Left lobe of liver (tissue), 2 donors: ENCODE results near the gene CBFB. TPM values are rescaled to one million over a fixed set of nuclear protein-coding genes. Genes with fewer than 3 reads are reported as not detected.

Experiments used
- ATAC-seq: fragments of 200-7000 bp; cut with Tn5 transposase; one replicate; pipeline ENCODE4 v1.9.1; 2020; ENCODE audit warnings: mild to moderate bottlenecking, moderate library complexity
- DNase-seq: peaks from one replicate; pipeline ENCODE4 v3.0.0-alpha.2; 2020; ENCODE audit warnings: low spot score
- total RNA-seq: library from RNA; stranded (reverse); gene quantifications from one replicate; pipeline ENCODE4 v1.2.1, GENCODE V29; 2021
- donor health status: DM: no; HTN: no; CAD: no; lungs with moderate emphysema.
- donor health status: DM: no; HTN: yes; CAD: no.

The CBFB gene
- total RNA-seq, 1 donor from 2014 or later: 12.2 TPM

DNA sequence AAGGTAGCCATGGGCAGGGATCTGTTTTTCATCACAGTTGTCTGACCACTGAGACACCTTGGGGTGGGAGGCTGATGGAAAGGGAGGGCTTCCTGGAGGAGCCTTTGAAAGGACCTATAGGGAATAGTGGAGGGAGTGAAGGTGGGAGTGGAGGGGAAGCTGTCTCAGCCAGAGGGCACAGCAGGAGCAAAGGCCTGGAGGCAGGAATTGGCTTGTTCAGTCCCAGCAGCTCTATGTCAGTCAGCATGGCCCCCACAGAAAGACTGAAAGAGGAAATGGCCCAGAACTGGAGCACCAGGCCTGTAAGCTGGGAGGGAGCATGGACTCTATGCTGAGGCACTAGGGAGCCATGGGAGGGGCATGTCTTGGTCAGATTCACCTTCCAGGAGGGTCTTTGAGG lies 12.8 kb upstream of the CBFB start:
- DNase-seq: no peak
- ATAC-seq: no peak

DNA sequence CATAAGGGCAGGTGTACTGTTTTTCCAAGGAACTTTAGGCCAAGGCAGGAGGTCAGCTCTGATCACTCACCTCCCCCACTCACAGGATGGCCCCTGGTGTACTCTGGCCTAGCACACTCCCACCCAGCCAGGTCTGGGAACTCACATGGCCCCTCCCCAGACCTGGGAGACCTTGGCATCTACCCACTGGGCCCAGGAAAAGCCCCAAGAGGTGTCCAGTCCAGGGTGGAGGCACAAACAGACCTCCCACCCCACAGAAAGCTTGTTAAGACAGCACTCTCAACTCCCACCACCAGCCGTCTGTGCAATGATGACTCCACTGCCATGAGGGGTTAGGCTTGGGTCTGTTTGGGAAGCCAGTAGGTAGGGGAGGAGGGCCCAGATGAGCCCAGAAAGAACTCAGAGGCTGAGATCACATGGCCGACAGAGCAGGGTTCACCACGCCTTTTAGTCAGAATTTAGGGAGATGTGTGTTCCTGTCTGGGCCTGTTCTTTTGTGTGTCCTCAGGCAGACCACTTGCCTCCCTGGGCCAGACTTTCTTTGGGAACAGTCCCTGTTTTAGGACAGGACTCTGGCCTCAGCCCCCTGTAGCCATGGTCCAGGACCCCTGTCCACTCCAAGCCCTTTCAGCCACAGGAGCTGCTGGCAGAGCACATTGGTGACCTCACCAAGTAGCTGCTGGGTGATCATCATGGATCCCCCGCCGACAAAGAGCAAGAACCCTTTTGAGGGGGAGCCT lies 12.1 kb upstream of the CBFB start:
- no peak for DNase-seq
- ATAC-seq: no peak

DNA sequence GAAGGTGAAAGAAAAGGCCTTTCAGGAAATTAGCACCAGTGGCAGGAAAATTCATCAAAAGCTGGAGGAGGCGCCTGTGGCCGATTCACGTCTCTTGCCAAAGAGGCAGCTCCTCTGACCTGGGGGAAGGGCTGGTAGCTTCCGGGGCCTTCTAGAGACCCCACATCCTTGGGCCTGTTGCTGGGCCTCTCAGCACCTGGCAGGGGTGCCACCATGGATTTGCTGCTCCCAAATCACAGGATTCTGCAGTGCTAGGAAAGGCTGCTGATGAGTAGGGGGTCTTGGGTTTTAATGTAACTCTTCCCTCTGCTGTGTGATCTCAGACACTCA lies 11.6 kb upstream of the CBFB start:
- DNase-seq (no peak), ATAC-seq (no peak)

DNA sequence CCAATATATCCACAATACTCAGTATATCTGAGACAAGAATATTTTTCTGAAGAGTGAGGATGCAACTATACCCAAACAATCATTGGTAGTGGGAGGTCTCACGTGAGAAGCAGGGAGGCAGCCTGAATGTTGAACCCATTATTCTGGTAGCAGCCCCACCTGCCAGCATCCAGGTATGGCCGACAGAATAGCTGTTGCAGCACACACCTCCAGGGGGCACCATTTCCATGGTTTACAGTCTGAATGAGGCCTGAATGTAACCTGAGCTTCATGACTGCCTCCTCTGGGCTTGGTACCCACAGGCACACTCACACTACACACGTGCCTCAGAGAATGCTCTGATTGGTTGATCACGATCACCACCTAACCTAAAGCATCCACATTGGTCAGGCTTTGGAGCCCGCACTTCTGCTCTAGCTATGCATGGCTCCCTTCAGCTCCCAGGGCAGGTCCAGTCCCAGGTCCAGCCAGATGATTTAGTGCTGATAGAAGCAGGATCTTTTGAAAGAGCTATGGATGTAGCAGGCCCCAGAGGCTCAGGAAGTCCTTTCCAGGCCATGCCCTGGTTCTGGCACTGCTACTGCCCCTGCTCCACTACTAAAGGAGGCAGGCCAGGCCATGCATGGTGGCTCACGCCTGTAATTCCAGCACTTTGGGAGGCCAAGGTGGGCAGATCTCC lies 11.0 kb upstream of the CBFB start:
- peak; percentile 86 for DNase-seq

DNA sequence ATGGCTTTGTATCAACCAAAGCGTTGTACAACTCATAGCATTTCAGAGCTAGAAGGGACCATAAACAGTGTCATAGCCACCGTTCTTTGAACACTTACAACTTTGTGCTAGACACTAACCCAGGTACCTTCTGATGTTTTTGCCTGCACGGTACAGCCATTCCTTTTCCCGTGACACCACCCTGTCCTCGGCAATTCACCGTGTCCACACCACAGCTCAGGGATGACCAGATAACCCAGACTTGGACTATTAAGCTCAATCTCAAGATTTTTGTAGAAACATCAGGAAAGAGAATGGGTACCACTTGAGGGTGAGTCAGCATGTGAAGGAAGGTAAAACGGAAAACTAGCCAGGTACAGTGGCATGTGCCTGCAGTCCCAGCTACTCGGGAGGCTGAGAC lies 9.8 kb upstream of the CBFB start:
- ATAC-seq (no peak), DNase-seq (peak; percentile 4)

More for the DNA sequence above, 11.0 kb upstream of the CBFB start:
- peak; percentile 91 for ATAC-seq

DNA sequence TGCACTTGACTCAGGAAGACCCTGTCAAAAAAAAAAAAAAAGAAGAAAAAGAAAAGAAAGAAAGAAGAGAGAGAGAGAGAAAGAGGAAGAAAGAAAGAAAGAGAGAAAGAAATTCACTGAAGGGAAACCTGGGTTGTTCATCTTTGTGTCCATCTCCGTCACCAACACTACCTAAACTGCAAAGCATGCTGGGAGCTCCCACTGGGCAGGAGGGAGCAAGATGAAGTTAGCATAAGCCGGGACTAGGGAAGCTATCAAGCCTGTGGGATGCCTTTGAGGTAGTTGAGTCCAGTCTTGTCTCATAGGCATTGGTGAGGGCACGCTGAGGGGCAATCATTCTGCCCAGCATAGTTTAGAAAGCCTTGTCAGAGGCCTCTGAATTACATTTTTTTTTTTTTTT lies 7.6 kb upstream of the CBFB start:
- DNase-seq (no peak), ATAC-seq (no peak)

DNA sequence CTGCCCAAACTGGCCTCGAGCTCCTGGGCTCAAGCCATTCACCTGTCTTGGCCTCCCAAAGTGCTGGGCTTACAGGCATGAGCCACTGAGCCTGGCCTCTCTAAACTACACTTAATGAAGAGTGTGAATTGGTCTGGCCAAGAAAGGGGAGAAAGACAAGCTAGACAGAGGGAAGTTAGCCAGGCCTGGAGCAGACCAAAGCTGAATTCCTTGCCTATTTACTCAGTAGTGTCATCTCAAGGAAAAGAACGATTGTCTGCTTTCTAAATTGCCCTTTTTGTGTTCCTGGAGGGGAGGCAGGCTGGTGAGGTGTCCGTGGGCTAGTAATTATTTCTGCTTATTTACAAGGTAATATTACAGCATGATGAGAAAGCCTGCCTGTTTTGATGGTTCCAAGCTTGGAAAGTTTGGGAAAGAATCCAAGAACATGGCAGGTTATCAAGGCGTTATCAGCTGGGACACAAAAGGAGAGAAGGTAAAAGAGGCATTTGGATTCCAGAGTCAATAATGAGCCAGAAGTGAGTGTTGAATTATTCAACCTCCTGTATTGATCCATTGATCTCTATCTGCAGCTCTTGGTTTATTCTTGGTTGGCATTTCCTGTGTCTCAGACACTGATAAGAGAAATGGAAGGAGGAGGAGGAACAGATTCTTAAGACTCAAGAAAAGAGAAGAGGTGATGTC lies 6.3 kb upstream of the CBFB start:
- ATAC-seq (no peak), DNase-seq (no peak)

DNA sequence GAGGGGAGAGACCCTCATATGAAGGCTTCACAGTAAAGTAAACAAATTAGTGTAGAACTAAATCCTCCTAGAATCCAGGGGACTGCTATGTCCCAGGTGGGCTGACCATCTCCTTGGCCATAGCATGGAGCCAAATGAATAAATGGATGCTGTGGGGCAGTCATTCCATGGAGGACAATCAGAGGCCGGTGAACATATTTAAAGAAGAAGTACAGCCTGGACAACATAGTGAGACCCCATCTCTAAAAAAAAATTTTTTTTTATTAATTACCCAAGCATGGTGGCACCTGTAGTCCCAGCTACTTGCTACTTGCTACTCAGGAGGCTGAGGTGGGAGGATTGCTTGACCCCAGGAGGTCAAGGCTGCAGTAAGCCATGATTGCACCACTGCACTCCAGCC lies 5.3 kb upstream of the CBFB start:
- DNase-seq (no peak), ATAC-seq (no peak)

DNA sequence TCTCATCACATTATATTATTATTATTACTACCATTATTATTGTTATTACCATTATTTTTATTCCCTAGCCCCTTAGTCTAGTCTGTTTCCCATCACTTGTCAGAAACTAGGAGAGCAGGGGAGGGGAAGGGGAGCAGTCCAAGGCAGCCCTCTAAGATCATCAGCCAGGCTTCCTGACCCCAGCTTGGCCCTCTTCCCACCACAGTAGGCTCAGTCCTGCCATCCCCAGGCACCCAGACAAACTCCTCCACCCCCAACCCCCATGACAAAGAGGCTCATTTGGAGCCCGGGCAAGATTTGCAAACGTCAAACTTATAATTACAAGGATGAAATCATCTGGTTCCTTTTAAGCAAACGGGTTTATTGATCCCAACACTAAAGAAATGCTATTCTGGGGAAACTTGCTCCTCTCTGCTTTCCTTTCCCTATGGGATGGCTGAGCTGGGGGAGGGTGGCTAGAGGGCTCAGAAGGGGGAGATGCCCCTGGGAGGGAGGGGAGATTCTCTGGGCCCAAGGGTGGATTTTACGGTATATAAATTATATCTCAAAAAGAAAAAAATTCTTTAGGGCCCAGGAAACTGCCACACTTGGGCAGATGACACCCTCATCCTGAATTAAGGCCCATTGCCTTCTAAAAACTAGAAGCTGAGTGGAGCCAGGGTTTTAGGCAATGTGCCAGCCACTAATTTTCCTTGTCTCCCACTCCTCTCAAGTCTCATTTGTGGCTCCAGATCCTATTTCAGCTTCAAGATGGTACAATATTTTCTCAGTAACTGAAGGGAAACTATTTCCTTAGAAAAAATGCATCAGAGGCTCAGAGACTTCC lies 4.4 kb upstream of the CBFB start:
- peak; percentile 34 for DNase-seq
- no peak for ATAC-seq

DNA sequence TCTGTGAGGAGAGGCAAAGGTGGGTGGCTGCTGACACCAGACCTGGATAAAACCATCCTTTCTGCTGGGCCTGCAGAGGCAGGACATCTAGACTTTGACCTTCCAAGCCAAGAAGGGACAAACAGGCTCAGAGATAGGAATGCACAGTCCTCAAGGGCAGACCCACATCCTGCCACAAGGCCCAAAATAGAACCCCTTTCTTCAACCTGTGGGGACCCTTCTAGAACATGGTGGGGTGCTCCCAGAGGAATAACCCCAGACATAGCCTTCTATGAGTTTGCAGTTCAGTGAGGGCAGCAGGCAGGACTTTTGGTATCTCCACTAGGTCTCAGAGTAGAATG lies 3.8 kb upstream of the CBFB start:
- no peak for DNase-seq

DNA sequence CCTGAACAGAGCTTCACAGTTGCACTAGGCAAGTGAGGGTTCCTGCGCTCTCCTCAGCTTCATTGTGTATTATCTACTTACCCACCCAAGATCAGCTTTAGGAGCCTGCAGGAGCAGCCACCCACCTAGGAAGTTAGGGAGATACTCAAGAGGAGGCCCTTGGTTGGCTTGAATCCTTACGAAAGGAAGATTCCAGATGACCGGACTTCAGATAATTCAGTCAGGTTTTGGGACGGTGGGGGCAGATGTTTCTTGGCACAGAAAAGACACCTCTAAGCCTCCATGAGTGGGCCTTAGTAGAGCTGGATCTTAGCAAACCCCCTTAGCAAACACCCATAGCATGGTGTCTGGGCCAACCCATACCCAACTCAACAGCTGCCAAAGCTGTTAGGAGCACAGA lies 2.4 kb upstream of the CBFB start:
- DNase-seq (no peak), ATAC-seq (no peak)

More for the DNA sequence above, 3.8 kb upstream of the CBFB start:
- no peak for ATAC-seq

DNA sequence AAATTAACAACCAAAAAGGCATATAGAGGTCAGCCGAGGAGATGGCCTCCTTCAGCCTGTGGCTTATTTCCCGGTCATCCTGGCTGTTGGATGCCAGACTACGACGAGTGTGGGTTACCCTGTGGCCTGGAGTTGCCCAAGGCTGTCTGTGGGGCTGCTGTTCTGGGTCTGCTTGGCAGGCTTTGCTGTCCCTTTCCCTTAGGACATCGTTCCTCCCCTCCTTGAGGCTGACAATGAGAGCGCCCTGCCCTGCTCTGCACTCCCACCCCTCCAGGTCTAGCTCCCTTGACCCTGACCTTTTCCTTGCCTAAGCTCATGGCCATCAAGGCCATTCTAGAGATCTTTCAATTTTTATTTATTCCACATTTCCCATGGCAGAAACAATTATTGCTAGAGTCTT lies 1.9 kb upstream of the CBFB start:
- DNase-seq (peak; percentile 30), ATAC-seq (no peak)

DNA sequence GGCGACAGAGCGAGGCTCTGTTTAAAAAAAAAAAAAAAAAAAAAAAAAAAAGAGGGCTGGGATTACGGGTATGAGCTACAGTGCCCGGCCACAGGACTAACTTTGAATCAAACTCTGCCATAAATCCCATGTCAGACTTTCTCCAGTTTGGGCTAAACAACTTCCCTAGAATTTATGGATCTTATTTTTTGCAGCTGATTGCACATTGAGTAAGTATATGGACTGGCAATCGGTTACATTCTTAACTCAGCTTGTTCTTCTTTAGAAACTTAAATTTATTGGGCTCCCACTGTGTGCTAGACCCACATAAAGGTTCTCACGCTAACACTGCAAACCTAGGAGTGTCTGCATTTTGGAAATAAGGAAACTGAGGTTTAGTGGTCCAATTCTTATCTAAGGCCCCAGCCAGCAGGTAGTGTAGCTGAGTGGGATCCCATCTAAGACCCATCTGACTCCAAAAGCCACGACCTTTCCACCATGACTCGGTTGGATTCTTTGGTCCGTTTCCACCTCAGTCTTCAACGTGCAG lies 718 bp upstream of the CBFB start:
- ATAC-seq (no peak), DNase-seq (no peak)

DNA sequence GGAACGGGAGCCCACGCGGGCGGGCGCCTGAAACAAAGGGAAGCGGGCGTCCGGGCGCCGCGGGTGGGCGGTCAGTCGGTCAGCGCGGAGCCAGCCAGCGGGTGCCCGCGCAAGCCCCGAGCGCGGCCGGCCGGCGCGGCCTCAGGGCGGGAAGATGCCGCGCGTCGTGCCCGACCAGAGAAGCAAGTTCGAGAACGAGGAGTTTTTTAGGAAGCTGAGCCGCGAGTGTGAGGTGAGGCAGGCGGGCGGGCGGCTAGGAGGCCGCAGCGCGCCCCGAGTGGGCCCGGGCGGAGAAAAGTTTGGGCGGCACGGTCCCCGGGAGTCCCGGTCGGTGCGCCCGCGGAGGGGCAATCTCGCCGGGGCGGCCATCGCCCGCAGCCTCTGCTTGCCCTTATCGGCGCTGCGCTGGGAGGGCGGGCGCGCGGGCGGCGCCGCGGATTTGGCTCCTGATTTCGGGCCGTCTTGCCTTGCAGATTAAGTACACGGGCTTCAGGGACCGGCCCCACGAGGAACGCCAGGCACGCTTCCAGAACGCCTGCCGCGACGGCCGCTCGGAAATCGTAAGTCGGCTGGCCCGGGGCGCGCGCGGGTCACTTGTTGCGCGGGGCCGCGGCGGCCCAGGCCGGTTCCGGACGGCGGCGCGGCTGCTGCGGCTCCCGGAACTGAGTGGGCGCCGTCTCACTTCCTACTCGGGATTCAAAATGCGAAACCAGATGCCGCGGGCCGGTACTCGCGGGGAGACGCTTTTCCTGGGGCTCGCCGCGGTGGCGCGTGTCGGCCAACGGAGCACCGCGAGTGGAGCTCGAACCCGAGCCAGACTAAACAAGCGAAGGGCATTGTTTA lies 526 bp downstream of the CBFB start:
- peak; percentile 65 for ATAC-seq

DNA sequence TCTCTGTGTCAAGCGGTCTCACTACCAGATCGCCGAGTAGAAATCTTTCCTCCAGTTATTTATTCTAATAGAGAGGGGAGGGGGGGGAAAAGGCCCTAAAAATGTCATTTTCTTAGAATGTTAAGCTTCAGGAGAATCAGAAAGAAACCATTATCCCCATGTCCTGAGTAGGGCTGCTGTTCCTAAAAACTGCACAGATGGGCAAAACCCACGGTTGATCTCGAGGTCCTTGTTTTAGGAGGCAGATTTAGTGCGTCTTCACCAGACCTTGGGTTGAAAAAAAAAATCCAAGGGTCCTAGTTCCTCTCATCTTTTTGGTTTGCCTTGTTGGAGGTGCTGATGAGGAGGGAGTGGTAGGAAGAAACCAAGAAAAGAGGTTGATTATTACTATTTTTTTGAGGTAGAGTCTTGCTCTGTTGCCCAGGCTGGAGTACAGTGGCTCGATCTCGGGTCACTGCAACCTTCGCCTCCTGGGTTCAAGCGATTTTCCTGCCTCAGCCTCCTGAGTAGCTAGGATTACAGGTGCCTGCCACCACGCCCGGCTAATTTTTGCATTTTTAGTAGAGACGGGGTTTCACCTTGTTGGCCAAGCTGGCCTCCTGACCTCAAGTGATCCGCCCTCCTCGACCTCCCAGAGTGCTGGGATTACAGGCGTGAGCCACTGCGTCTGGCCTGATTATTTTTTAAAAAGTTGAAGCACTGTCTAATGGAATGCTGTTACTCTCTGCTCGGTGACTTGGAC lies 1.4 kb downstream of the CBFB start:
- DNase-seq (peak; percentile 34), ATAC-seq (no peak)

More for the DNA sequence above, 526 bp downstream of the CBFB start:
- DNase-seq: peak; percentile 72

DNA sequence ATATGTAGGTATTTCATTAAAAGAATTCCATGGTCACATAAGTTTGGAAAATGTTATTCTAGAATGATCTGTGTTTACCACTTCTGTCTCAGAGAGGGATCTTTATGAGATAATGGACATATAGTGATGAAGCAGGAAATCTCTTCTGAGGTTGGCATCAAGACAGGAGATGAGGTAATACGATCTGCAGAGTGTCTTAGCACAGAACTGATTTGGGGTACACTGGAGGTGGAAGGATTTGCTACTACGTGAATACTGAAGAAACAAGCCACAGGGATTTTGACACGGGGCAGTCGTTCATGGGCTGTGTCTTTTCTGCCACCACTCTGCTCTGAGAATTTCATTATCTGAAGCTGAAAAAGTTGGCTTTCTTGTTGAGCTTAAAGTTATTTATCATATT lies 5.5 kb downstream of the CBFB start:
- DNase-seq (no peak), ATAC-seq (no peak)

DNA sequence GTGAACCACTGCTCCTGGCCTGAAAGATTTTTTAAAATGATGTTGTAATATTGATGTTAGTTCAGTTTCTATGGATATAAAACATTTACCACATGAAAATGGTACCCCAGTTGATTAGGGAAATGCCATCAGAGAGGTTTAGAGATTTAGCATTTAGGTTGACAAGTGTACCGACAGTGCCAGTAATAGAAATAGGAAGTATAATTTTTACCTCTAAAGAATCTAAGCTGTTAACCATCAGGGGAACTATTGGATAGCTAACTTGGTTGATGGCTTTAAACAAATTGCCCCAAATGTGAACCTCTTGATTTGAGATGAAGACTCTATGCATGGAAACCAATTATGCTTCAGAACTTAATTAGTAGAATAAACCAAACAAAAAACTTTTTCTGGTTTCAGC lies 6.4 kb downstream of the CBFB start:
- ATAC-seq (no peak), DNase-seq (no peak)

DNA sequence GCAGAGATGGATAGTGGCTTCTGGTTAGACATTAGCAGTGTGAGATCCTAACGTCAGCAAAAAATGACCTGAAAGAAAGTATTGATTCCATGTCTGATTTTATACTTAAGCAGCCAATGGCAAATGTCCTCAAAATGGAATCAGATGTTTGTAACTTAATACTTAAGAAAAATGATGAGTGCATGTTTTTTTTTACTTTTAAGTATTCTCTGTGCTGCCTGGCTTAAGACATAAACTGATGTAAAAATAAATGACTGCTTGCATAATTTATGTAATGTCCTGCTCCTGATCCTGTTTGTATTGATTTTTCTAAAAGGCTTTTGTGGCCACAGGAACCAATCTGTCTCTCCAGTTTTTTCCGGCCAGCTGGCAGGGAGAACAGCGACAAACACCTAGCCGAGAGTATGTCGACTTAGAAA lies 7.4 kb downstream of the CBFB start:
- ATAC-seq: peak; percentile 98

DNA sequence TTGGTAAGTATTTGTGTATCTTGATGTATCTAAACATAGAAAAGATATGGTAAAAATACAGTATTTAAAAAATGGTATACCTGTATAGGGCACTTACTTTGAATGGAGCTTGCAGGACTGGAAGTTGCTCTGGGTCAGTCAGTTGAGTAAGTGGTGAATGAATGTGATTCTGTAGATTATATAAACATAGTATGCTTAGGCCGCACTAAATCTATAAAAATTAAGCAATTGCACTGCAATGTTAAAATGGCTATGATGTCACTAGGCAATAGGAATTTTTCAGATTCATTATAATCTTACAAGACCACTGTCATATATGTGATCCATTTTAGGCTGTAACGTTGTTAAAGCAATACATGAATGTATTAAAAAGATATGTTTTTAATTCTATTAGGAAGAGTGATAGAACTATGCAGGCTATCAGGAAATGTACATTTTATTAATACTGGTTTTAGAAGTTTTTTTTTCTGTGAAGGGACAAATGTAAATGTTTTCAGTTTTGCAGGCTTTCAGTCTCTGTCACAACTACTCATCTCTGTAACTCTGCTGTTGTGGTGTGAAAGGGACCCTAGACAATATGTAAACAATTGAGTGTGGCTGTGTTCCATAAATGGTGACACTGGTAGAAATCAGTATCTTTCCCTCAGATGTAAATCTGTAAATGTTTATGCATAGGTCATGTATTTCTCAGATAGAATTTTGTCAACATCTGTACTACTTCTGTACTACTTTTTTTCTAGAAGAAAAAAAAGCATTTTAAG lies 10.5 kb downstream of the CBFB start:
- no peak for ATAC-seq
- DNase-seq: no peak

More for the DNA sequence above, 7.4 kb downstream of the CBFB start:
- DNase-seq: peak; percentile 79
